SKM-1 (cell line): ENCODE measurements around the gene NKX2-1.
"Not testable (repeated sequence)": the region's sequence is repeated elsewhere in the genome, so short reads cannot be mapped to it uniquely, and the experiment has no call there.

Experiments used
- DNase-seq: peaks from one replicate; lab custom pipeline; 2025; ENCODE audit not compliant: unreplicated experiment; lab: John Stamatoyannopoulos, UW

The NKX2-1 gene

DNA sequence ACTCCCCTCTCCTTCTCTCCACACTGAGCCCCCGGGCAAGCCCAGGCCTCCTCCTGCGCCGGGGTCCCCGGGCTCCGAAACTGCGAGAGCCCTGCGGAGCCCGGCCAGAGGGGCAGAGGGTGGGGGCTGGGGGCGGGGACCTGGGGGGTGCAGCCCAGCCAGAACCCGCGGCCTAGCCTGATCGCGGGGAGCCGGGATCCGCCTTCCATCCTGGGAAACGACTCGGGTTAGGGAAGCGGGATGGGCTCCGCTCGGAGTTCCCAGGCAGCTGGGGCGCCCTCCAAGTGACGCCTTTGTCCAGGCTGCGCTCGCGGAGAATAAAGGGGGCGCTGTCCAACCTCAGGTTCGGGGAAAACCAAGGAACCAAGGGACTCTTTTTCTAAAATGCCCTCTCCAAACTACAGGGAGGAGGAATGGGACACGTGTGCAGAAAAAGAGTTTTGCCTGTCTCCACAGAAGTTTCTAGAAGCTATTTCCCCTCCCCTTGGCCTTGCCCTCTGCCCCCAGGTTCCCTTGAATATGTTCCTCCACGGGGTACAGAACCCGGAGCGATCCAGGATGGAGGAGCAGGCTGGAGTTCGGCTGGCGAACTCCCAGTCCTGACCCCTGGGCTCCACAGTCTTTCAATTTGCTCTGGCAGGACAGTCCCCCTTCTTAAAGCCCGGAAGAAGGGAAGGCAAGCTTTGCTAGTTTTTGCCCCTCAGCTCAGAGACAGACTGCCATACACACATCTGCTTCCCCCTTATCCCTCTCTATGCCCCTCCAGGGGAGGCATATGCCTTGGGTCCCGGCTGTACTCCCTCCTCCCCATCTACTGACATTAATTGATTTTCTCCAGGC is 13.9 kb downstream of the NKX2-1 start:
- DNase-seq, result no peak

- DNase-seq, result no peak
Observed at GRCh38 chr14:36505181-36505815, 14.7 kb downstream of the NKX2-1 start.

DNA sequence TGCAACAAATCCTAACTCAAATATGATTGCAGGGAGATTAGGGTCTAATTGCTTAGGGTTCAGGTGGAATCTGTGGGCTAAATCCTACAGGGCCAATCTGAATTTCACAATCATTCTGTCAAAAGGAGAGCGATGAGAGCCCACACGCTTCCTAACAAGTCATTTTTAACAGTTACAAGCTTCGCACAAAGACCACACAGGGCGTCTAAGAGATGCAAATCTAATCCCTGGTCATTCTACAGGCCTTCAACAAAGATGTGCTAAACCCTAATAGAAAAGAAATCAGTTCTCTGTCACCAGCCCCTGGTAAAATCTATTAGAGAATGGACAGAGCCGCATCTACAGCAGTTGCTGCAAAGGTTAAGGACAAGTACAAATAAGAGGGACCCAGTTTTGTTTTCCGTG is 15.3 kb downstream of the NKX2-1 start:
- no peak for DNase-seq

DNA sequence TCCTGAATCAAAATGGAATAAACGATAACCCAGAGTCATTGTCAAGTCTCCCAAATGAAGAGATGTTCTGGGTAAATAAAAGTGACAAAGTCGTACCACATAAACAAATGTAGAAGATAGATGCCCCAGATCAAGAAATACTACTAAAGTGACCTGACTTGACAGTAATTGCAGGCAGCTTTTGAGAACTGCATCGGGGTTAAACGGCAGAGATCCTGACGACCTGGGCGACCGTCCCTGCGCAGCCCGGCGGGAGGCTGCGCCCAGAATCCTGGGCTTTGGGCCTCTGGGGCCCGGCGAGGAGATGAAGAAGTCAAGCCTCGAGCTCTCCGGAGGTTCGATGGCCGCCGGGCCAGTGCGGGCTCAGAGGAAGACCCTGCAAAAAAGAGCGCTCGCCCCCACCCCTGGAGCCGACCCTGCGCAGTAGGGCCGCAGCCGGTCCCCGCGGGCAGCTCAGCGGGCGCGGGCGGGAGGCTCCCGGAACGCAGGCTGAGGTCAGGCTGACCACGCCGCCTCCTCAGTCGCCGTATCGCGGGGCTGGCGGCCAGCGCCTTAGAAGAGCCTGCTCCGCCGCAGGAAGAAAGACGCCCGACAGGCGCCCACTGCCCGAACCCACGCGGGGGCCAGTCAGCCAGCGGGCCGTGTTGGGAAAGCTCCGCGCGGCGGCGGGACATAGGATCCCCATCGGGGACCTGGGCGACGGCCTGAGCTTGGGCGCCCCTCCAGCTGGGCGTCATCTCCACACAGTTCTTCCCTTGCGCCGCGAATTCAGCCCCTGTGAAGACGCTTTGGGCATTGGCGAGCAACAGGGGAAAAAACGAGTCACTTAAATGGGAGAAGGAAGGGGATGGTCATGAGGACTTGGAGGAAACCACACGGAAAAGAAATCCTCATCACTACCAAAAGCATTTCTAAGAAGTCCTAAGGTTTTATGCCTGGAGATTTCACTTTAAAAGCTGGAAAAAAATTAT is 16.0 kb downstream of the NKX2-1 start:
- DNase-seq, result no peak

DNA sequence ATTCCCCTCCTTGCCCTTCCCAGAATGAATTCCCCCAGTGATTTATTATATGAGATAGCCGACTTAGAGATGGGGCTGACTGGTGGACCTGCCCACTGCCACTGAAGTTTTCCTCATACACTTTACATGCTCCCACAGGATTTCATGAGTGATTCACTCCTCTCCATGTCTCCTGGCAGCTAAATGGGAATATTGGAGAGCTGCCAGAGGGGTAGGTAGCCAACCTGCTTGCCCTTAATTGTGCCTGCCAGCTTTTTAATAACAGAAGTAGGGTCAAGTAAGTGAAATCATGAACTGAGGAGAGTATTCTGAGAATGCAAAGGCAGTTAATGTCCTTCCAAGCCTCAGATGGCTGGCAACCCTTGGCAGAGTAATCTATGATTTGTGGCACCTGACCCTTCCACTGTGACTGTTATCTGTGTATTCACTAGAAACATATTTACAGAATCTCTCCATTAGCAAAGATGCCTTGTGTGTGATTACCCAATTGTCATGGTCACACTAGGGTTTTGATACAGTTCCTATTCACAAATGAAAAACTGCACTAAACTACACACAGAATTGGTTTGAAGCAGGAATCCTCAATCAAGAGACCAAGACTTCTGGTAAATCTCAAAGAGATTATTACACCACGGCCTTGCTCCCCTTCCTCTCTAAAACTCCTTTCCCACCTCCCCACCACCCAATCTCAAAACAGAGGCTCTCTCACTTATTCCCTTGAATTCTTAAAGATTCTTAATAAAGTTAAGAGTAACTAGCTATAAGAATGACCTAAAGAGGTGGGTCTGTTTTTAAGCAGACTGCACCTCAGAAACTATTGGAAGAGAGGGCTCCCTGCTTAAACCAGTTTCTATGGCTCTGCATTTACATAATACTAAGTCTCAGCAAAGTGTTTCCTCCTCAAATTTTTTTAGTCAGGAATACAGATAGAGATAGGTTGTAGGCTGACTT is 17.2 kb downstream of the NKX2-1 start:
- DNase-seq, result no peak

- no peak for DNase-seq
Observed at GRCh38 chr14:36498938-36499337, 21.1 kb downstream of the NKX2-1 start.

DNA sequence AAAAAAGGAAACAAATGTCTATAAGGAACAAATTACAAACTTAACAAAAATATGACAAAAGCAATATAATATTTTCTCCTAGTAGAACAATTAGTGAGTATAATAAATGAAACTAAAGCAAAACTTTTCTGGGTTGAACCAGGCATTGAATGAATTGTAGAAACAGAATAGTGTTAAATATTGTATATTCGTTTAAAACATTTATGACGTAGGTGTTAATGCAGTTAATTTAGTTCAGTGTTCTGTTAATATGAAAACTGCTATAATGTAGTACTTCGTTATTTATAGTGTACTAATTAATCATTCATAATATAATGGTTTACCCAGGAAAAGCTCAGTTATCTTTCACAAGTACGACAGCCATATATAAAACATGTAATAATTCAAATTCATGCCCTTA is 23.7 kb downstream of the NKX2-1 start:
- DNase-seq, result no peak

- DNase-seq, result no peak
Observed at GRCh38 chr14:36495666-36496065, 24.4 kb downstream of the NKX2-1 start.

- no peak for DNase-seq
Observed at GRCh38 chr14:36493761-36494160, 26.3 kb downstream of the NKX2-1 start.

GRCh38 chr14:36485773-36486172 is 34.3 kb downstream of the NKX2-1 start:
- no peak for DNase-seq

DNA sequence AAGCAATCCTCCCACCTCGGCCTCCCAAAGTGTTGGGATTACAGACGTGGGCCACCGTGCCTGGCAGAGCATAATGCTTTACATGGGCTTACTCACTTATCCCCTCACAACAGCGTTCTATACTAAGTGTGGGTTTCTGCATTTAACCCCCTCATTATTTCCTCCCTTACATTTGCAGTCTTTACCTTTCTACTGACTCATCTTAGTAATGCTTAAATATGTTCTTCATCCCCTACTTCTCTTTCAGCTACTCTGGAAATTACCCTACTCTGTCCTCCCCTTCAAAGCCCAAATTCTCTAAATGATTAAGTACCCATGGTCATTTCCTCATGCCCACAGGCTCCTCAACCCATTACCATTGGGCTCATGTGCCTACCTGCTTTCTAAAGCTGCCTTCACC is 40.7 kb downstream of the NKX2-1 start:
- DNase-seq, result no peak

DNA sequence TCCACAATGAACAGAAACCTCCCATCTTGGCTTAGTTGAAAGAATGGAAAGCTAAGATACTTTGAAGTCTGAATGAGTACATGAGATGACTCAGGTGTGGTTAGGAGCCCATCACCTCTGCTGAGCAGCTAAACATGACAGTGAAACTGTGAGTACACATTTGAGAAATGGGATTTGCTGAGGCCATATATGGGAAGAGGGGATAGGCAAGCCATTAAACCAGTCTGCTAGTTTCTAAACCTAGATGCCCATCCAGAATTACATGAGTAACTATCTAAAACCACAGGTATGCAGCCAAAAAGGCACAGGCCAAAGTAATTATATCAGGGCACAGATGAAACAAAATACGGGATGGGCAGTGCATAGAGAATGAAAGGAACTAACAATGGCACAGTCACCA is 41.2 kb downstream of the NKX2-1 start:
- no peak for DNase-seq

GRCh38 chr14:36477266-36477665 is 42.8 kb downstream of the NKX2-1 start:
- no peak for DNase-seq

DNA sequence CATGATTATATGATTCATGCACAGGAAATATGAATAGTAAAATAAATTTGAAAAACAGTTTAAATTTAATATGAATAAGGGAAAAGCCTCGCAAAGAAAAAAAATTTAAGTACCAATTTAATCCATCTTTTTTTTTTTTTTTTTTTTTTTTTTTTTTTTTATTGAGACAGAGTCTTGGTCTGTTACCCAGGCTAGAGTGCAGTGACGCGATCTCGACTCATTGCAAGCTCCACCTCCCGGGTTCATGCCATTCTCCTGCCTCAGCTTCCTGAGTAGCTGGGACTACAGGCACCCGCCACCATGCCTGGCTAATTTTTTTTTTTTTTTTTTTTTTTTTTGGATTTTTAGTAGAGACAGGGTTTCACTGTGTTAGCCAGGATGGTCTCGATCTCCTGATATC is 44.0 kb downstream of the NKX2-1 start:
- DNase-seq, result not testable (repeated sequence)

DNA sequence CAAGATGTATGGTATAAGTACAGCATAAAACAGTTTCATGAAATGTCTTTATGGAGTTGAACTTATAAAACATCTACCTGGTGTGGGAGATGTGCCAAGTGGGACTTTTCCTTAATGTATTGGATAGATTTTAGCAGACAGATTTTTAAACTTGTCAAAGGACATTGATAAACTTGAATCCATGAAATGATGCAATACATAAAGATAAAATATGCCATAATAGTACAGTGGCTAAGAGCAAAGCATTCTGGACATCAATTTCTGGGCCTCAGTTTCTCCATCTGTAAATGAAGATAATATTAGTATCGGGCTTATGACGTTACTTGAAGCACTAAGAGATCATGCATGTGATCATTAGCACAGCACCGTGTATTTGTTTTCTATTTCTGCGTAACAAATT is 45.4 kb downstream of the NKX2-1 start:
- DNase-seq, result no peak

DNA sequence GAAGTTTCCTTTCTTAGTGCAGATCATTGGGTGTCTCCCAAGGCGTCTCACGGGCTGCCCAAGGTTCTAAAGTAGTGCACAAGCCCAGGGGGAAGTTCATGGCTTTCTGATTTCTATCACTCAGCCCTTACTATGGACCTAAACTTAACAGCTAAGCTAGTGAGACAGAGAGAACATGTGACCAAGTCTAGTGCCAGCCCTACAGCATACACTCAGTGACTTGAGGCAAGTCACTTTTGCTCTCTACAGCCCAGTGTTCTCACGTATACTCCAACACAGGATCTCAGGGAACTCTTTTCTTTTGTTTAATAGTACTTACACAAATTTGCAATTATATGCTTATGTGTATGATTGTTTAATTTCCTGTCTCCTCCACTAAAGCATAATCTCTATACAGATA is 48.6 kb downstream of the NKX2-1 start:
- DNase-seq, result no peak

DNA sequence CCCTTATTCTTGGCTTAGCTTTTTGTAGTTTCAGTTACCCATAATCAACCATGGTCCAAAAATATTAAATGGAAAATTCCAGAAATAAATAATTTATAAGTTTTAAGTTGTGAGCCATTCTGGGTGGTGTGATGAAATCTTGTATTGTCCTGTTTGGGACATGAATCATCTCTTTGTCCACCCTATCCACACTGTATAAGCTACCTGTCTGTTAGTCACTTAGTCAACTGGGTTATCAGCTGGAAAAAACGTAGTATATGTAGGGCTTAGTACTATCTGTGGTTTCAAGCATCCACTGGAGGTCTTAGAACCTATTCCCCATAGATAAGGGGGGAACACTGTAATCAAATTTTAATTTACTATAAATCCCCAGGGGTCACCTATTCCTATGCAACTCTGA is 52.7 kb downstream of the NKX2-1 start:
- DNase-seq, result no peak
